H1 (cell line): Measurements from ENCODE around the gene DLL3. TPM values are rescaled to one million over a fixed set of nuclear protein-coding genes. Genes with fewer than 3 reads are reported as not detected.

Experiments used
- GABPA ChIP-seq: IDR thresholded peaks from 2 replicates; pipeline ENCODE4 v1.6.1; 2011; ENCODE audit warnings: mild to moderate bottlenecking, low read length, moderate library complexity, borderline replicate concordance; ENCODE audit not compliant: insufficient read depth
- KDM1A ChIP-seq: fragments of 200-600, 300-600 bp; sonication (generic); IDR thresholded peaks from 2 replicates; pipeline ENCODE4 v1.7.1; 2016; ENCODE audit warnings: mild to moderate bottlenecking, low read length, borderline replicate concordance
- POLR2AphosphoS5 ChIP-seq: IDR thresholded peaks from 2 replicates; pipeline ENCODE4 v1.6.1; 2011; ENCODE audit warnings: low read depth, low read length
- POU5F1 ChIP-seq: IDR thresholded peaks from 2 replicates; pipeline ENCODE4 v1.6.1; 2011; ENCODE audit warnings: low read depth, mild to moderate bottlenecking, low read length, moderate library complexity
- RXRA ChIP-seq: IDR thresholded peaks from 2 replicates; pipeline ENCODE4 v1.6.1; 2011; ENCODE audit warnings: low read depth, mild to moderate bottlenecking, low read length, moderate library complexity; ENCODE audit not compliant: insufficient read depth
- SP2 ChIP-seq: IDR thresholded peaks from 2 replicates; pipeline ENCODE4 v1.6.1; 2012; ENCODE audit warnings: mild to moderate bottlenecking, low read length, inconsistent platforms
- polyA plus RNA-seq, 7 experiments: library from polyadenylated mRNA; depleted of rRNA in 3 of 7; stranded (reverse) in 5 of 7; unstranded in 2 of 7; fragments of >200 nt in 5 of 7; fragments of 200-250 nt in 2 of 7; gene quantifications; 1 replicate in 5 of 7; 2 replicates in 1 of 7; 4 replicates in 1 of 7; pipeline versions ENCODE4 v1.2.1 to v1.2.3, GENCODE V29; 2011 to 2013; ENCODE audit warnings: missing spikeins in 2 of 7, mixed read lengths in 2 of 7
- total RNA-seq: library from RNA; stranded (reverse); fragmentation: NEBNext Ultra II Directional; extraction: Animal tissue kit (Norgen Biotek cat#: 25700); gene quantifications from 2 replicates; pipeline ENCODE4 v1.2.1, GENCODE V29; 2021

DLL3 gene
- total and polyA plus RNA-seq, 2 of the 8 experiments (the other 6 are each of a cell fraction or from before 2014, with no cell fraction given): 12.2 to 13.8 TPM

DNA sequence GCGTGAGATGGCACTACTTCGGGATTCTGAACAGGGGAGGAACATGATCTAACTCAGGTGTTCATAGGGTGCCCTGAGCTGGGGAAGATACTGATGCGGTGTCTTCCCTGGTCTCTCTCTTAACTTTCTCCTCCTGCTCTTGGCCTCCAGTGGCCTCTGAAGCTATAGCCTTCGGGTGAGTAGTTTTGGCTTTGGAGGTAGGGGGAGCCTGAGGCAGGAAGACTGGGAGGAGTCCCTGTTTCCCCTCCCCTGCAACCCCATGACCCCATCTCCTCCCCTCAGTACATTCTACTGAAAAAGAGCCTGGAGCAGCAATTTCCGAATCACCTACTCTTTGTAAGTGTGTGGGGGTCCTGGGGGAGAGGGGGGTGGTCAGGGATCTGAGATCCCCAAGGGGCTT lies 19.7 kb downstream of the DLL3 start (continued):
- TF ChIP-seq POU5F1: no peak
- TF ChIP-seq RXRA: no peak
- TF ChIP-seq KDM1A: no peak
- no peak for TF ChIP-seq GABPA
- no peak for TF ChIP-seq SP2
- no peak for TF ChIP-seq POLR2AphosphoS5
